ENCODE measurements around the gene PDLIM1.

DNA sequence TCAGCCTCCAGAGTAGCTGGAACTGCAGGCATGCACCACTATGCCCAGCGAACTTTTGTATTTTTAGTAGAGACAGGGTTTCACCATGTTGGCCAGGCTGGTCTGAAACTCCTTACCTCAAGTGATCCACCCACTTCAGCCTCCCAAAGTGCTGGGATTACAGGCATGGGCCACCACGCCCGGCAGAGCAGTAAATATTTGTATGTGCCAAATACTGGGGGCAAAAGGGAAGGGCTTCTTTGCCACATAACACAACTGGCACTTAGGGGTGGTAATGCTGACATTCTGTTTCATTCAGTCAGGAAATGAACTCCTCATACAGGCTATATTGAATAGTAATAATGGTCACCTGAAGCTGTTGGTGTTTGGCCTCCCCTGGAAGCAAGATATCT, 55.1 kb downstream of the PDLIM1 start:
- no peak for TF ChIP-seq EZH2 (IDR thresholded peaks at IDR 0.05)
- TF ChIP-seq FOXP2 (optimal IDR thresholded peaks at IDR 0.05; ENCODE audit: control extremely low read depth, extremely low read length, insufficient read depth), result no peak
- TF ChIP-seq POLR2AphosphoS5 (IDR thresholded peaks at IDR 0.05; ENCODE audit: borderline replicate concordance, low read depth, low read length), result no peak
